ENCODE data around the gene SLCO2A1. TPM values are rescaled to one million over a fixed set of nuclear protein-coding genes. Genes with fewer than 3 reads are reported as not detected.

SLCO2A1 gene
- total and polyA plus RNA-seq, 2 donors: 3.0 to 25.6 TPM

GRCh38 chr3:133965013-133965570, 64.6 kb downstream of the SLCO2A1 start:
- H3K4me1 ChIP-seq (ENCODE audit: insufficient read depth): no peaks in the 10 kb centered on the region
- 83% methylated on average over 12 of the region's 12 CpGs for WGBS
- no peak for DNase-seq (ENCODE audit: extremely low spot score)
- H3K36me3 ChIP-seq (ENCODE audit: insufficient read depth): no peaks in the 10 kb centered on the region
- H3K27ac ChIP-seq (ENCODE audit: low read depth): no peak overlapping the region
- H3K4me3 ChIP-seq (ENCODE audit: low read depth, low read length): no peak overlapping the region

- Histone ChIP-seq H3K36me3 (ENCODE audit: insufficient read depth) (no peaks in the 10 kb centered on the region), H3K27ac (ENCODE audit: low read depth) (no peak overlapping the region), H3K4me1 (ENCODE audit: insufficient read depth) (no peaks in the 10 kb centered on the region), H3K4me3 (ENCODE audit: low read depth, low read length) (no peak overlapping the region)
- 87% methylated on average over 3 of the region's 3 CpGs for WGBS
- DNase-seq (ENCODE audit: extremely low spot score): no peak
These were observed 65.2 kb downstream of the SLCO2A1 start for GRCh38 chr3:133964547-133964946.

GRCh38 chr3:133963657-133964396, 65.9 kb downstream of the SLCO2A1 start:
- Histone ChIP-seq H3K27ac (ENCODE audit: low read depth) (no peak overlapping the region), H3K4me3 (ENCODE audit: low read depth, low read length) (no peak overlapping the region), H3K36me3 (ENCODE audit: insufficient read depth) (no peaks in the 10 kb centered on the region), H3K4me1 (ENCODE audit: insufficient read depth) (no peaks in the 10 kb centered on the region)
- DNase-seq (ENCODE audit: extremely low spot score): no peak
- WGBS: 85% methylated on average over 7 of the region's 7 CpGs

DNA sequence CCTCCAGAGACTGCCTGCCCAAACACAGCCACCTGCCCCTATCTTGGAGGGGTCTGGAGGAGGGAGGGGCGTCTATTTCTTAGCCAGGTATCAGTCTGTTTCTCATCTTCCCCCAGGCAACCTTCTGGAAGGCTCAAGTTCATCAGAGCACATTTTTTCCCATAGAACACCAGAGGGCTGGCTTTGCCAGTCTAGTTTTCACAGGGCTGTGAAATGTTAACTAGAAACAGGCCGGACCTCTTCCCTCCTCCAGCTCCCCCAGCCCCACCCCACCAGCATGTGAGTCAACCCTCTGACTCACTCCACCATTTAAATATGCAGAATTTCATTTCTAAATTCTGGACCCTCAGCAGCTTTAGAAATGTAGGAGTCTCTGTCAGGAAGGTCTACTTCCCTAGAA, 66.9 kb downstream of the SLCO2A1 start:
- DNase-seq (ENCODE audit: extremely low spot score): no peak
- Histone ChIP-seq H3K27ac (ENCODE audit: low read depth) (no peak overlapping the region), H3K4me1 (ENCODE audit: insufficient read depth) (no peaks in the 10 kb centered on the region), H3K4me3 (ENCODE audit: low read depth, low read length) (no peak overlapping the region), H3K36me3 (ENCODE audit: insufficient read depth) (no peaks in the 10 kb centered on the region)
- 20% methylated on average over 2 of the region's 2 CpGs for WGBS

GRCh38 chr3:133958071-133958805, 71.5 kb downstream of the SLCO2A1 start:
- WGBS: 82% methylated on average over 5 of the region's 5 CpGs
- Histone ChIP-seq H3K36me3 (ENCODE audit: insufficient read depth) (no peaks in the 10 kb centered on the region), H3K27ac (ENCODE audit: low read depth) (no peak overlapping the region), H3K4me3 (ENCODE audit: low read depth, low read length) (no peak overlapping the region), H3K4me1 (ENCODE audit: insufficient read depth) (no peaks in the 10 kb centered on the region)
- no peak for DNase-seq (ENCODE audit: extremely low spot score)

- Histone ChIP-seq H3K27ac (ENCODE audit: low read depth) (no peak overlapping the region), H3K4me3 (ENCODE audit: low read depth, low read length) (no peak overlapping the region), H3K36me3 (ENCODE audit: insufficient read depth) (no peaks in the 10 kb centered on the region), H3K4me1 (ENCODE audit: insufficient read depth) (no peaks in the 10 kb centered on the region)
- no peak for DNase-seq (ENCODE audit: extremely low spot score)
- WGBS: 82% methylated on average over 6 of the region's 6 CpGs
These were observed 72.7 kb downstream of the SLCO2A1 start for GRCh38 chr3:133956982-133957381.

DNA sequence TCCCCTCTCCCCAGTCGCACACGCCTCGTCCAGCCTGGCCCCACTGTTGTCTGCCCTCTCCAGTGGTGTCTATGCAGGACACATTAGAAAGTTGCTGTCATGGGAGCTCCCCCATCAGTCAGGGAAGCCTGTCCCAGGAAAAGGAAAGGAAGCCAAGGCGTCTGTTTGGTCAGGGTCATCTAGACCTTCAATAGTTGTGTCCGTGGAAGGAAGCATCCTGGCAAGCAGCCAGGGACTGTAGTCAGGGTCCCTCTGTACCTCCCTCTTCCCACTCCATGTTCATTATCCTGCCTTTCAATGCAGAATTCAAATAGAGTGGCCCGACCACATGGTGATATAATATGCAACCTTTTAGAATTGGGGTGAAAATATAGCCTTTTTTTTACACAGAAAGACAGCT, 73.4 kb downstream of the SLCO2A1 start:
- no peaks in the 10 kb centered on the region for H3K4me1 ChIP-seq (ENCODE audit: insufficient read depth)
- H3K4me3 ChIP-seq (ENCODE audit: low read depth, low read length): no peak overlapping the region
- no peak for DNase-seq (ENCODE audit: extremely low spot score)
- no peak overlapping the region for H3K27ac ChIP-seq (ENCODE audit: low read depth)
- WGBS: 64% methylated on average over 6 of the region's 6 CpGs
- no peaks in the 10 kb centered on the region for H3K36me3 ChIP-seq (ENCODE audit: insufficient read depth)

DNA sequence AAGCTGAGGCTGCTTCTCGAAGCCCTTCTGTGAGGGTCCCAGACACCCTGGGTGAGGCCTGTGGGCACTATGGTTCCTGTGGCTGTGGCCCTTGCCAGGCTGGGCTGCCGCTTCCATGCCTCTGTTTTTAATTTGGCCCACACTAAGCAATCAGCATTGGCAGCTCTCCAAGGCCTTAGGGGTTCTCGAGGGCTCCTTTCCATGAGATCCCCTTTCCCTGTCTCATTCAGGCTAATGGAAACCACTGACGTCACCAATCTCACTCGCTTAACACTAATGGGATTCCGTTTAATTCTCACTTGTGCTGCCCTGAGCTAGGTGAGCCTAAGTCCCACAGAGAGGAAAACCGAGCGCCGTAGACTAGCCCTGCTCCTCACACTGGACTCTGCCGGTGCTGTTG, 73.8 kb downstream of the SLCO2A1 start:
- Histone ChIP-seq H3K4me1 (ENCODE audit: insufficient read depth) (no peaks in the 10 kb centered on the region), H3K27ac (ENCODE audit: low read depth) (no peak overlapping the region), H3K4me3 (ENCODE audit: low read depth, low read length) (no peak overlapping the region), H3K36me3 (ENCODE audit: insufficient read depth) (no peaks in the 10 kb centered on the region)
- DNase-seq (ENCODE audit: extremely low spot score): no peak
- WGBS: 73% methylated on average over 10 of the region's 10 CpGs

DNA sequence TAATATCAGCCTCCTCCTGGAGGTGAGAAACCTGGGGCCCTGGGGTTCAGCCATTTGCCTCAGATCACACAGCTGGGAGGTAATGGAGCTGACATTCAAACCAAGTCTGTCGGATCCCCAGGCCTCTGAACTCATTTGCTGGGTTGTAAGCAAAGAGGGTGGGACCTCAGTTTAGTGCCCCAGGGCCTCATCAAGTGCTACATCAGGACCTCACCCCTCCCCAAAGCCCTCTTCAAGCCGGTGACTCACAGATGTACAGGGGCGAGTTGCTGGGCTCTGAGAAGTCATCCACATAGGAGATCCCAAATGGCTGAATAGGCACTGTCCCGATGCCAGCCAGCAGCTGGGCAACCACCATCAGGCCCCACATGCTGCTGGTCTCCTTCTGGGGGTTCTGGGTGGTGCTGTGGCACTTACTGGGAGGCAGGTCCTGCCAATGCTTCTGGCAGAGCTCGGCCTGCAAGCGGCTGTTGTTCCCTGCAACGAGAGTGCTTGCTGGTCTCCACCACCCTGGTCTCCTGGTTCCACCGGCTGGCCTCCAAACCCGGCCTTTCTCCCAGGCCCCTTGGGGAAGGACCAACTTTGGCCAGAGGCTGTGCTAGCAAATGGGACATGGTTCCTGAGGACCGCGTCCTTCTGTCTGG, 74.9 kb downstream of the SLCO2A1 start:
- H3K4me3 ChIP-seq (ENCODE audit: low read depth, low read length): no peak overlapping the region
- DNase-seq (ENCODE audit: extremely low spot score): no peak
- no peaks in the 10 kb centered on the region for H3K36me3 ChIP-seq (ENCODE audit: insufficient read depth)
- H3K27ac ChIP-seq (ENCODE audit: low read depth): no peak overlapping the region
- H3K4me1 ChIP-seq (ENCODE audit: insufficient read depth): no peaks in the 10 kb centered on the region
- WGBS: 90% methylated on average over 11 of the region's 11 CpGs

DNA sequence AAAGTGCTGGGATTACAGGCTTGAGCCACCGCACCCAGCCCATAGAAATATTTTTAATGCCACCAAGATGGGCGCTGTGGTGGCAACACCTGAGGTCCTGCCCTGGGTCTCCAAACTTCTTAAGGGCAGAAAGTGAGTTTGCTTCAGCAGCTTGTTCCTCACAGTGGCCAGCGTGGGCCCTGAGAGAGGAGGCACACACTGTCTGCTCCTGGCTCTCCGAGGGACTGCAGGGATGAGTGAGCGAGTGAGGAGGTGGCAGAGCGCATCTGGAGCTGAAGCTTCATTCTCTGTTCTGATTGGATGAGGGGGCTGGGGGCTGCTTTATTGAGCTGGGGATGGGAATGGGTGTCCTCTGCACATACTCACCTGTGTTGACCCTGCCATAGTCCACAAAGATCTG, 76.4 kb downstream of the SLCO2A1 start:
- no peak overlapping the region for H3K4me3 ChIP-seq (ENCODE audit: low read depth, low read length)
- no peaks in the 10 kb centered on the region for H3K4me1 ChIP-seq (ENCODE audit: insufficient read depth)
- no peak for DNase-seq (ENCODE audit: extremely low spot score)
- 88% methylated on average over 6 of the region's 6 CpGs for WGBS
- H3K36me3 ChIP-seq (ENCODE audit: insufficient read depth): no peaks in the 10 kb centered on the region
- no peak overlapping the region for H3K27ac ChIP-seq (ENCODE audit: low read depth)

DNA sequence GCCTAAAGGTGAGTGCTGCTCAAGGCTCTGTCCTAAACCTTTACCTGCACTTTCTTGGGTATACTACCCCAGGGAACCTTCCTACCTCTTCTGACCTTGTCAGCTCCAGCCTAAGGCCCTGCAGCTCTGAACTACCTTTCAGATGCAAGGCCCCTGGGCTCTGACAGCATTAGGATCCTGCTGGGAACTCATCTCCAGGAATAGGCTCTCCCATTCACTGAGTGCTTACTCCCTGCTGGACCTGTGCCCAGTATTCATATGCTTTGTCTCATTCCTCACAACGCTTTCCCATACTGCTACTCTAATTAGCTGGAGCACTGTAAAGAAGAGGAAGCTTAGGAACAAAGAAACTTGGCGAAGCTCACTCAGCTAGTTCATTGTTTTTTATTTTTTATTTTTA, 80.3 kb downstream of the SLCO2A1 start:
- 61% methylated on average over 2 of the region's 2 CpGs for WGBS

DNA sequence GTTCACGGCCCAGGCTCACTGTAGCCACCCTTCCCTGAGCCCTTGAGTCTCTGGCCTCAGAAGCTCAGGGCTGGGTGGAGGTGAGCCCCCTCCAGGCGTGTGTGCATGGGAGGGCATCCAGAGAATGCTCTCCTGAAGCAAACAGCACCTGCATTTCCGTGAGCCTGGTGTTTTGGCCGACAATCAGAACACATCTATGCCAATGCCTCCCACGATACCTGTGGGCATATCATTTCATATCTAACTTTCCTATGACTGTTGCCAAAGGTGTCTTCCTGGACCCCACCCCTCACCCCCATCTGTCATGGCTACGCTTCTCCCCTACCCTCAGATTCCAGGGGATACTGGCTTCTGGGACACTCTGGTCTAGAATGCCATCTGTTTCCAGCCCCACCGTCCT, 80.7 kb downstream of the SLCO2A1 start:
- Histone ChIP-seq H3K27ac (ENCODE audit: low read depth) (no peak overlapping the region), H3K4me1 (ENCODE audit: insufficient read depth) (no peaks in the 10 kb centered on the region), H3K36me3 (ENCODE audit: insufficient read depth) (no peaks in the 10 kb centered on the region), H3K4me3 (ENCODE audit: low read depth, low read length) (no peak overlapping the region)
- 88% methylated on average over 7 of the region's 7 CpGs for WGBS
- DNase-seq (ENCODE audit: extremely low spot score): no peak

More for the DNA sequence above, 80.3 kb downstream of the SLCO2A1 start:
- no peak for DNase-seq (ENCODE audit: extremely low spot score)
- no peaks in the 10 kb centered on the region for H3K36me3 ChIP-seq (ENCODE audit: insufficient read depth)
- no peak overlapping the region for H3K27ac ChIP-seq (ENCODE audit: low read depth)
- H3K4me1 ChIP-seq (ENCODE audit: insufficient read depth): no peaks in the 10 kb centered on the region
- H3K4me3 ChIP-seq (ENCODE audit: low read depth, low read length): no peak overlapping the region

DNA sequence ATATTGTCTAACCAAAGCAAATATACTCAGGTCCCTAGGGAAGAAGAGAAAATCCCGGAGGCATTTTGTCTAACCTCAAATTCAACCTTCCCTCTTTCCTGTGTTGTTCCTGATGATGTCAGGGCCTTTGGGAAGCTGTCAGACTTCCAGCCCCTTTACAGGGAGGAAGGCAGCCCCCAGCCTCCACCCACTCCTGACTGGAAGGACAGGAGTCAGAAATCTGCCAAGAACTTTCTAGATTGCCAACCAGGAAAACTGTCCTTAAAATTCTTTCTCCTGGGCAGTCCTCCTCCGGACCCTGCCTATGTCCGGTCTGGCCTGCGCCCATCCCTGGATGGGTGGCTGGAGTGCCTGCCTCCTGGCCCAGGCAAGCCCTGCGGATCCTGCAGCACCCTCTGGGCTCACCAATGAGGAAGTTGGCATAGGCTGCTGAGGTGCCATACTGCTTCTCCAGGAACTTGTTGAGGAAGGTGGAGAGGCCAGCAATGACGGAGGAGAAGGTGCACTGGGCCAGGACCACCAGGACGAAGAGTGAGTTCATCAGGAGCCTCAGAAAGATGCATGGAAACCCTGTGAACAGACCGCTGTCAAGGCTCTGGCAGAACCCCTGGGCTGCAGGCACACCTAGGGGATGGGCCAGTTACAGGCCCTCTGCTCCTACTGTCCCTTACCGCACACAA, 81.5 kb downstream of the SLCO2A1 start:
- 87% methylated on average over 9 of the region's 9 CpGs for whole genome bisulfite sequencing
- Histone ChIP-seq H3K36me3 (ENCODE audit: insufficient read depth) (no peaks in the 10 kb centered on the region), H3K27ac (ENCODE audit: low read depth) (no peak overlapping the region), H3K4me3 (ENCODE audit: low read depth, low read length) (no peak overlapping the region), H3K4me1 (ENCODE audit: insufficient read depth) (no peaks in the 10 kb centered on the region)
- DNase-seq (ENCODE audit: extremely low spot score): no peak
